KBM-7 (cell line): ENCODE results near the gene MKNK2.

ENCODE experiments used
- DNase-seq: peaks from one replicate; pipeline ENCODE4 v3.0.0-alpha.2; 2015
- in situ Hi-C: fragments of 300-500 bp; cut with MboI; formaldehyde crosslinking; loops from 2 replicates; pipeline ENCODE4 v1.14.3; 2020; ENCODE audit warnings: low sequenced_read_pairs, low pct_unique_long_range_greater_than_20kb, mixed read lengths

The MKNK2 gene

DNA sequence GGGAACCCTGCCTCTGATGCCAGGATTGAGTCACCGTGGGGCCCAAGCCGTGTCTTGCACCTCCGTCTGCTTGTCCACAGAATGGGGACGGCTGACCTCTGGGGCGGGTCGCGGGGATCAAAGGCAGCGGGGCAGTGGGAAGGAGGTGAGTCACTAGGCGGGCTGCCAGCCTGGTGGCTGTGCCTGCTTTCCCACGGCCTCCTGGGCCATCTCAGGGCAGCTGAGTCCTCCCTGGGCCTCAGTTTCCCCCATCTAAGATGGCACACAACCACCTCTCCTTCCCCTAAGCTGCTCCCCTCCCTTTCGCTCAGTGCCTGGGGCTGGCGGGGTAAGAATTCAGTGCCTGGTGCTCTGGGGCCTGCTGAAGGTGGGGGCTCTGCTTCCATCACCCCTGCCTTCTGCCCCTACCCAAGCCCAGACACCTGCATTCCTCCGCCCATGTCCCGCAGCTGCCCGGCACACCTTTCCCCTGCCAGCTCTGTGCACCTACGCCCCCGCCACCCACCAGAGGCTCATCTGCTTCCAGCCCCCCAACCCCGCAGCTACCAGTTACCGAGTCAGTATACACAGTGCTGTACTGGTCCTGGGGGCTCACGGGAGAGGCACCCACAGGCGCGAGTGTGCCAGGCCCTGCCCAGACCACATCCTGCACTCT lies 3.5 kb downstream of the MKNK2 start:
- in situ Hi-C loops: no loop called here
- no peak for DNase-seq

GRCh38 chr19:2047076-2047448 lies 4.0 kb downstream of the MKNK2 start:
- DNase-seq: no peak
- in situ Hi-C loops: no loop called here

GRCh38 chr19:2046046-2046907 lies 4.8 kb downstream of the MKNK2 start:
- DNase-seq: no peak
- in situ Hi-C loops: no loop called here

- DNase-seq: no peak
Measured at GRCh38 chr19:2045501-2046045, 5.5 kb downstream of the MKNK2 start.

DNA sequence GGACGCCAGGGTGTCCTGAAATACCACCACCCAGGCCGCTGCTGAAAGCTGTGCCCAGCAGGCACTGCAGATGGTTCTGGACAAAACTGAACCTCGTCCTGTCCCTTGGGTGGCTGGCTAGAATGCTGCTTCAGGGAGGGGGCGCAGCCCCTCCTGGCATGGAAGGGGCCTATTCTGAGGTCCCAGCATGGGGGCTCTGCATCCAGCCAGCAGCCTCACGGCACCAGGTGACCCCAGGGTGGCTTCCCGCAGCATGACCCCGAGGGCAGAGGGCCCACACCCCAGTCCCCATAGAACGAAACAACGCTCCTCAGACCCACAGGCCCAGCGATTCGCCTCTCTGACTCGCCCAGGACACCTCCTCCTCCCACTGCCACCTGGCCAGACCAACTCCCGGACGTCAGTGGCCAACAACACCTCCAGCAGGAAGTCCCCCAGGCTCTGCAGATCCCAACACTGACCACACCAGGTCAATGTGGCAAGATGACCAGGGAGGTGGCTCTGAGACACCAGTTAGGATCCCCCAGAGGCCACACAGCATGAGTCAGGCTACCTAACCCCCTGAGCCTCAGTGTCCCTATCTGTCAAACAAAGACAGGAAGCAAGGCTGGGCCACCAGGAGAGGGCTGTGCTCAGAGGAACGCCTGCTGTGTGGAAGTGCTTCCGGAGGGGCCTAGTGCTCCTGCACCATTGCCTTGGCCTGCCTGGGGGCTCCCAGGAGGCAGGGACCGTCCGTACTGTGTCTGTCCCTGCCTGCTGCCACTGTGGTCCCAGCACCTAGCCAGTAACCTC lies 6.1 kb downstream of the MKNK2 start:
- in situ Hi-C loops: no loop called here

More at GRCh38 chr19:2045501-2046045, 5.5 kb downstream of the MKNK2 start:
- in situ Hi-C loops: no loop called here

GRCh38 chr19:2043961-2044708 lies 6.9 kb downstream of the MKNK2 start:
- in situ Hi-C loops: no loop called here

More for the DNA sequence above, 6.1 kb downstream of the MKNK2 start:
- DNase-seq: no peak

GRCh38 chr19:2043251-2043641 lies 7.8 kb downstream of the MKNK2 start:
- DNase-seq: no peak
- in situ Hi-C loops: no loop called here

More at GRCh38 chr19:2043961-2044708, 6.9 kb downstream of the MKNK2 start:
- DNase-seq: no peak

DNA sequence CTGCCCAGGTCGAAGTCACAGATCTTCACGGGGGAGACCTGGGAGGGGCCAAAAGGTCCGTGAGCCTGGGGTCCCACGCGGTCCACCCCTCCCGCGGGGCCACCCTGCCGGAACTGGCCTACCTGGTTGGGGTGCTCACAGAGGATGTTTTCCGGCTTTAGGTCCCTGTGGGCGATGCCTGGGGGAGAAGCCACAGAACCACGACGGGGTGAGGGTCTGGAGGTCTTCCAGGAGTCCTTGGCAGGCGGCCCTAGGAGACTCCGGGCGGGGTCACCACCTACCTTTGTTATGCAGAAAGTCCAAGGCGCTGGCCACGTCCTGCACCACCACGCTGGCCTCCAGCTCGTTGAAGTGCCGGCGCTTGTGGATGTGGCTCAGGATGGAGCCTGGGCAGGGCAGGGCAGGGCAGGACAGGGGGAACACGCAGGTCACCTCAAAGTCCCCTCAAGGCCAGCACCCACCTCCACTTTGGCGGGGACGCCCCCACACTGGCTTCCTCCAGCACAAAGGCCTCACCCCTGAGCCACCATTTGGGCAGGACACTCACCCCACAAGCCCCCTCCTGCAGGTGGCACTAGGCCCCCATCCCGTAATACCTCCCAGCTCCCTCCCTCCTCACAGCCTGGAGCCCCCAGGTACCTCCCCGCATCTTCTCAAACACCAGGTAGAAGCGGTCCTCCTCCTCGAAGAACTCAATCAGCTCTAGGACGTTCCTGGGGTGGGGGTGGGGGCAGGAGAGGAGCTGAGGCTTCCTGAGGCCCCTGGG lies 8.4 kb downstream of the MKNK2 start:
- no peak for DNase-seq
- in situ Hi-C loops: no loop called here

DNA sequence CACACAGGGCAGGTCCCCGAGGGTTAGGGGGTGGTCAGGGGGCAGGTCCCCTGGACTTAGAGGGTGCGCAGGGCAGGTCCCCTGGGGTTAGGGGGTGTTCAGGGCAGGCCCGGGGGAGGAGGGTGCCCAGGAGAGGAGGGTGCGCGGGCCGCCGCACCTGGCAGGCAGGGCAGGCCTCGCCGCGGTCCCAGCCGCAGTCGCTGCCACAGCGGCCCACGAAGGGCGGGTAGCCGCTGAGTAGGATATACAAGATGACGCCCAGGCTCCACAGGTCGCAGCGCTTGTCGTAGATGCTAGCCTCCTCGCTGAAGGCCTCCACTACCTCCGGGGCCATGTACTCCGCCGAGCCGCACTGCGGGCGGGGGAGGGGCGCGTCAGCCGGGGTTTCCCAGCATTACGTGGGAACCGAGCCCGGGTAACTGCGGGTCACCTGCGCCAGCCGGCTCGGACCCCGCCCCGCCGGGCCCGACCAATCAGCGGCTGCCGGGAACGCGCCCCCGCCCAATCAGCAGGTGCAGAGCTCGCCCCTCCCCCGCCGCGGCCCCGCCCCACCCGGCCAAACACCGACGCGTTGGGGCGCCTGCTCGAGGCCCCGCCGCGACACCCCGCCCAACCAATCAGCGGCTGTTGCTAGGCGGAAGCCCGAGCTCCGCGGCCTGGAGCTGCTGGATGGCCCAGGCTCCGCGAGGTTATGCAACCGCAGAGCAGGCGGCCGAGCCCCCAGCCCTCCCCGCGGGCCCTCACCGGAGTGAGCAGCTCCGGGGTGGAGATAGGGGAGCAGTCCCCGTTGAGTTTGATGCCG lies 9.2 kb downstream of the MKNK2 start:
- in situ Hi-C loops: no loop called here
- peak; percentile 85 for DNase-seq

DNA sequence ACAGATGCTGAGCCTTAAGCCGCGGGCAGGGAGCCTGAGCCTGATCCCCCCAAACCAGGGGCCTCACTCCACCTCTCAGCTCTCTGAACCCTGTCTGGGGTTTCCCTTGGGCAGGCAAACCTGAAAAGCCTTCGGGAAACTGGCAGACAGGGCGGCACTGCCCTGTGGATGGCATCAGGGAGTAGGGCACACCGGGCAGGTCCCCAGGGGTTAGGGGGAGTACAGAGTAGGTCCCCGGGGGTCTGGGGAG lies 9.7 kb downstream of the MKNK2 start:
- DNase-seq: no peak
- in situ Hi-C loops: no loop called here

GRCh38 chr19:2040647-2041432 lies 10.2 kb downstream of the MKNK2 start:
- in situ Hi-C loops: no loop called here
- DNase-seq: no peak

DNA sequence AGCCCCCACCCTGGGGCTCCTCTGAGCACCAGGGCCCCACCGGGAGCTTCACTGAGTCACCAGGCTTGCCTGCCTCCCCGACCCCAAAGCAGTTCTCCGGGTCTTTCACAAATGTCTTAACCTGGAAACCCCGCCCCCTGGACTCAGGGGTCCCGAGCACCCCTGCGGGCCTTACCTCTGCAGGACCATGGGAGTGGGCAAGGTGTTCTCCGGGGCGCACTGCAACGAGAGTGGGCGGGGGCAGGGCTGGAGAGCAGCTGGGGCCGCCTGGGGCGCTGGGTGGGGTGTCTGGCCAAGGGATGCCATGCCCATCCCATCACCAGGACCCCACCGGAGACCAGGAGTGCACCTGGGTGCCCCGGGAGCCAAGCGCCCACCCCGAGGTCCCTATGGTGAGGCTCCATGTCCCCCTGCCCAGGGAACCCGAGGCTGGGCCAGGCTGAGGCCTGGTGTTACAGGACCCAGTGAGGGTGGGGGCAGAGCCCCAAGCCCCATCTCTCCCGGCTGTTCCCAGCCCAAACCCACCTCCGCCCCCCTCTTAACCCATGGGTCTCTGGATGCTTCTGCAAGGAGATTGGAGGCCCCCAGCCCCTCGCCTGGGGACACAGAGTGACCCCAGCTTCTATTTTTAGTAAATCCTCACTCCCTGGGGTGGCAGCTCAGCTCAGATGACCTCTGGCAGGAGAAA lies 10.9 kb downstream of the MKNK2 start:
- in situ Hi-C loops: no loop called here
- no peak for DNase-seq

DNA sequence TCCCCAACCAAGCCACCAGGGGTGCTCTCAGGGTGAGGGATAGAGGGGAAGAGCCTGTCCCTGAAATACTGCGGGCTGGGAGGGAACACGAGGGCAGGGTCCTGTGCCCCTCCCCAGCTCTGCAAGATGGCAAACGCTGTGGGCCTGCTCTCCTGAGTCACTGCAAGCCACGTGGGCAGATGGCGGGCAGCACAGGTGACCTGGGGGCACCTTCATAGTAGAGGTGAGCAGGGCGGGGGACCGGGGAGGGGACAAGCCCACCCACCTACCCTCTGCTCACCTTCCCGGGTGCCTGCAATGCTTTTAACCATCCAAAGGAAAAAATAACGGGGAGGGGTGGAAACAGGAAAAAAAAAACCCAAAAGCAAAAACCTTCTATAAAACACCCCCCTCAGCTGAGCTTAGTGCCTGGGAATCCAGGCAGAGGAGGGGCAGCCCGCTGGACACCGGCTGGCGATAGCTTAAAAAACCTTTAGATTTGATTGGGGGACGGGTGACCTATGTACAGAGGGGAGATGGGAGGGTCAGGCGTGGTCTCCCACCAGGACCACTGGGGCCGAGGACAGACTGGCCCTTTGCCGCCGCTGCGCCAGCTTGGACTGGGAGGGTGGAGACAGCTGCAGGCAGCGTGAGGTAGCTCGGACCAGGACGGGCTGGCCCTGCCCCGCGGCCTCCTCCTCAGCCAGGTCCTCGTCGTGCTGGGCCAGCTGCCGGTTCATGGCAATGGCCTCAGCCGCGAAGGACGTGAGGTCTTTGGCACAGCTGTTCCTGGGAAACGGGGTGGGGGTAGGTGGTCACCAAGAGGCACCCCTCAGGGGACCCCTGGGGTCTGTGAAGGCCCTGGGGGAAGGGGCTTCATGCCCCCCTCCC lies 11.7 kb downstream of the MKNK2 start:
- DNase-seq: no peak
- in situ Hi-C loops: no loop called here

DNA sequence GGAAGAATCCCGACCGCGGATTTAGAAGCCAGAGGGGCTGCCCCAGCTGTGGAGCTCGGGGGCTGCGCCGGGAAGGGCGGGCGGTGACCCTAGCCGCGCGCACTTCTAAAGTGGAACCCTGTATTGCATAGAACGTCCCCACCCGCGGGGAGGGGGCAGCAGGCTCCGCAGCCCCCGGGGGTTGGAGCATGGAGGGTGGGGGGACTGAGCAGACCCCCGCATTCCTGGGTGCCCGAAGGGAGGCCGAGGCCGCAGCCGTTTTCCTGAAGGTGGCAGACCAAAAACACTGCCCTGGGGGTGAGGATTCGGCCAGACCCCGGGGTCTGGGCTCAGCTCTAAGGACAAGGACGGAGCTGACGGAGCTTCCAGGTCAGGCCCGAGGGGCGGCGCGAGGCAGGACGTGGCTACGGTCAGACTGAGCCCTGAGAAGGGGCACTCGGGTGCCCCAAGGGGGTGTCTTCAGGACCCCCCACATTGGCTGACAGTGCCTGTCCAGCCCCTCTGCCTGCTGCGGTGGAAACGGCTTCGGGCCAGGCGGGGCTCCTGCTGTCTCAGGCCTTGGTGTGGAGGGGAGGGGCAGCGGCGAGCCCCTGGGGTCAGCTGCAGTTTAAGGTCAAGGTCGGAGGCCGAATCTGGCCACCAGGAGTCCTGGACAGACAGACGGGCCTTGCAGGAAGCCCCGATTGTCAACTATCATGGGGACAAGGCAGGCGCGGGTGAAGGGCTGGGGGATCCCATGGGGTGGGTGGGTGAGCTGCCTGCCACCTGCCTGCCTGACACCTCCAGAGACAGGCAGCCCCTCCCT lies 12.6 kb downstream of the MKNK2 start:
- DNase-seq: no peak
- in situ Hi-C loops: no loop called here
